Heart right ventricle (tissue), 16 donors: ENCODE data around the gene ELMO1. TPM values are rescaled to one million over a fixed set of nuclear protein-coding genes. Genes with fewer than 3 reads are reported as not detected.
"Not testable (repeated sequence)": the region's sequence is repeated elsewhere in the genome, so short reads cannot be mapped to it uniquely, and the experiment has no call there.

Source experiments
- ATAC-seq, 8 donors: fragments of 200-7000 bp; cut with Tn5 transposase; one replicate each; pipeline ENCODE4 v1.9.1; 2020; ENCODE audit warnings: mild to moderate bottlenecking in 8 of 8, moderate library complexity in 8 of 8, moderate number of reproducible peaks in 1 of 8
- DNase-seq, 2 donors: peaks; one replicate each; pipeline ENCODE4 v3.0.0-alpha.2; 2020
- H3K27ac ChIP-seq, 10 donors: fragments of 200-600 bp; sonication (generic) in 2 of 10; one replicate each; pipeline versions ENCODE4 v1.5.0 to v1.8.0; 2020 to 2022; ENCODE audit warnings: mild to moderate bottlenecking in 3 of 10
- H3K27me3 ChIP-seq, 7 donors: fragments of 200-600 bp; one replicate each; pipeline ENCODE4 v1.8.0; 2021 to 2022; ENCODE audit warnings: mild to moderate bottlenecking in 2 of 7
- H3K36me3 ChIP-seq, 9 donors: fragments of 200-600 bp; sonication (generic) in 1 of 9; one replicate each; pipeline versions ENCODE4 v1.5.0 to v1.8.0; 2020 to 2022; ENCODE audit warnings: mild to moderate bottlenecking in 2 of 9
- H3K4me1 ChIP-seq, 9 donors: fragments of 200-600 bp; sonication (generic) in 1 of 9; one replicate each; pipeline versions ENCODE4 v1.5.0 to v1.8.0; 2020 to 2022; ENCODE audit warnings: mild to moderate bottlenecking in 4 of 9
- H3K4me3 ChIP-seq, 10 donors: fragments of 200-600 bp; sonication (generic) in 2 of 10; one replicate each; pipeline versions ENCODE4 v1.5.0 to v1.8.0; 2020 to 2022; ENCODE audit warnings: mild to moderate bottlenecking in 7 of 10, moderate library complexity in 2 of 10
- H3K9me3 ChIP-seq, 11 donors: fragments of 200-600 bp in 10 of 11; sonication (generic) in 2 of 11; one replicate each; pipeline versions ENCODE4 v1.5.0 to v1.8.0; 2013 to 2022; ENCODE audit warnings: mild to moderate bottlenecking in 2 of 11, control low read depth in 1 of 11, moderate library complexity in 1 of 11
- WGBS, 2 donors: extraction: QIAGEN DNeasy Blood & Tissue Kit; methylation state at CpG; one replicate each; pipeline ENCODE4 v1.1.7; 2013; ENCODE audit warnings: inconsistent platforms in 1 of 2; 5-methylcytosine and 5-hydroxymethylcytosine counted together
- intact Hi-C, 10 donors: fragments of 100-400 bp; cut with DNase I; formaldehyde crosslinking; loops; one replicate each; pipeline versions ENCODE4 v1.11.1 to v1.14.2; 2022
- polyA plus RNA-seq, 2 donors: library from polyadenylated mRNA; stranded (reverse); fragments of 200-250 nt; gene quantifications; one replicate each; pipeline ENCODE4 v1.2.3, GENCODE V29; 2013
- total RNA-seq, 10 donors: library from RNA; stranded (reverse); fragmentation: NEBNext Ultra II Directional in 3 of 10; extraction: Animal tissue kit (Norgen Biotek cat#: 25700) in 3 of 10; gene quantifications; one replicate each; pipeline versions ENCODE4 v1.2.1 to v1.2.4, GENCODE V29; 2021 to 2023
- TF ChIP-seq, protein P1 (sequence below), 9 donors: fragments of 200-600 bp; sonication (generic) in 2 of 9; IDR thresholded peaks; one replicate each; pipeline versions ENCODE4 v1.5.0 to v1.8.0; 2021 to 2022; ENCODE audit warnings: antibody characterized with exemption in 9 of 9, mild to moderate bottlenecking in 5 of 9, moderate library complexity in 1 of 9
- donor health status: Arrhythmogenic right ventricular cardiomyopathy.
- donor health status: ischemic (EF 13 %, LVEDD 7.1; RV severe dilation, severe dysfunction).
- donor health status: healthy with polysubstance abuse.
- donor health status: DM: no; HTN: yes; CAD: no.
- donor health status: DM: no; HTN: no; CAD: no.
- donor health status: ischemic (EF 25% LVEDD 6.9; RV normal size, moderate dysfunction).
- donor health status: ischemic (EF 25% LVEDD 5.7; RV mildly dilated, moderate dysfunction).
- donor health status: healthy.
- donor health status: DM: yes; HTN: yes; CAD: no.
- donor health status: Ischemic cardiomyopathy.
- donor health status: ischemic (EF 35%, LVEDD 5.7; RV mildly dilated, moderate dysfunction).
- donor health status: nonischemic (EF 11% LVEDD 7.7; RV severe dilation, severe dysfunction).
- donor health status: DM: yes; HTN: yes; CAD: no.
- donor health status: PGD.
- donor health status: ischemic (EF 29% LVEDD 5.4; RV normal size, mild dysfunction).
- donor health status: nonischemic (EF 23%, LVEDD 6.1; RV moderate dilation, normal function).

Gene ELMO1
- total and polyA plus RNA-seq, 12 donors = 8.5 to 18.0 (median 13.9) TPM

DNA sequence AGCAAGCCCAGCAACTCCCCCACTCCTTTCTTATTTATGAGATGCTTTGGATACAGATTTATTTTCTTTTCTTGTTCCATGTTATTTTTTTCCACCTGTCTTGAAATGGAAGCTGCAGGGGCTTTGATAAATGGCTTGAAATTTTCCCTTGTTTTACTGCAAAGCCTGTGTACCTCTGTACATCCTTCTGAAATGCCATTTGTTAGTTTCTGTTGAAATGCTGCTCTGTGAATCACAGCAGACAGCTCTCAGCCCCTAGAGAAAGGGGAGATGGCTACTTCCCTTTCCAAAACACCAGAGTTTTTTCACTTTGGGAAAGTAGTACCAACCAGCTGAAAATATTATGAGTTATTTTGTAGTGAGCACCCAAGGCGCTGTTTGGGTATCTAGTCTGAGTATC is 304.2 kb downstream of the ELMO1 start:
- intact Hi-C loops = no loop called here
- Histone ChIP-seq H3K36me3 (no peaks in the 10 kb centered on the region), H3K9me3 (peaks cover 0 to 21% (median 13%) of the 10 kb centered on the region in 11 donors), H3K27ac (no peak overlapping the region), H3K27me3 (no peaks in the 10 kb centered on the region), H3K4me1 (peaks cover 0 to 7% (median under 1%) of the 10 kb centered on the region in 9 donors), H3K4me3 (no peak overlapping the region)
- WGBS, 2 donors = 98 to 100% methylated on average over 1 of the region's 1 CpG
- DNase-seq = no peak
- no peak for ATAC-seq
- TF ChIP-seq, protein P1, sequence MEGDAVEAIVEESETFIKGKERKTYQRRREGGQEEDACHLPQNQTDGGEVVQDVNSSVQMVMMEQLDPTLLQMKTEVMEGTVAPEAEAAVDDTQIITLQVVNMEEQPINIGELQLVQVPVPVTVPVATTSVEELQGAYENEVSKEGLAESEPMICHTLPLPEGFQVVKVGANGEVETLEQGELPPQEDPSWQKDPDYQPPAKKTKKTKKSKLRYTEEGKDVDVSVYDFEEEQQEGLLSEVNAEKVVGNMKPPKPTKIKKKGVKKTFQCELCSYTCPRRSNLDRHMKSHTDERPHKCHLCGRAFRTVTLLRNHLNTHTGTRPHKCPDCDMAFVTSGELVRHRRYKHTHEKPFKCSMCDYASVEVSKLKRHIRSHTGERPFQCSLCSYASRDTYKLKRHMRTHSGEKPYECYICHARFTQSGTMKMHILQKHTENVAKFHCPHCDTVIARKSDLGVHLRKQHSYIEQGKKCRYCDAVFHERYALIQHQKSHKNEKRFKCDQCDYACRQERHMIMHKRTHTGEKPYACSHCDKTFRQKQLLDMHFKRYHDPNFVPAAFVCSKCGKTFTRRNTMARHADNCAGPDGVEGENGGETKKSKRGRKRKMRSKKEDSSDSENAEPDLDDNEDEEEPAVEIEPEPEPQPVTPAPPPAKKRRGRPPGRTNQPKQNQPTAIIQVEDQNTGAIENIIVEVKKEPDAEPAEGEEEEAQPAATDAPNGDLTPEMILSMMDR (IDR thresholded peaks at IDR 0.05) = no peak

DNA sequence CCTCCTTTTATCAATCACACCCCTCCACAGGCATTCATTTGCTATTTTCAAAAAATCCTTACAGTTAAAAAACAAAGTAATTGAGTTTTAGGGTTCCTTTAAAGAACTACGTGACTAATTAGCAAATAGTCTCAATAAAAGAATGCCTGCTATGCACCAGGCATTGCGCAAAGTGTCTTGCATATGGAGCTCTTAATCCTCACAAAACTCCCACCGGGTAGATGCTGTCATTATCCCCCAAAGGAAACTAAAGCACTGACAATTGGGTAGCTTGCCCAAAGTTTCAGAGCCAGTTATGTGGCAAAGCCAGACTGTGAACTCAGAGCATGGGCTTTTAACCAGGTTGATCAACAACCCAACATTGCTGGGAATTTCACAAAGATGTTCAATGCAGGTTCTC is 305.7 kb downstream of the ELMO1 start:
- no peak overlapping the region for H3K4me3 ChIP-seq
- TF ChIP-seq, protein P1 (IDR thresholded peaks at IDR 0.05) = no peak
- ATAC-seq = no peak
- intact Hi-C loops = no loop called here
- 85 to 87% methylated on average over 3 of the region's 3 CpGs for WGBS, 2 donors
- peaks cover 0 to 34% (median 15%) of the 10 kb centered on the region in 11 donors for H3K9me3 ChIP-seq
- no peaks in the 10 kb centered on the region for H3K27me3 ChIP-seq
- no peaks in the 10 kb centered on the region for H3K4me1 ChIP-seq
- no peak overlapping the region for H3K27ac ChIP-seq
- no peaks in the 10 kb centered on the region for H3K36me3 ChIP-seq
- DNase-seq = no peak

DNA sequence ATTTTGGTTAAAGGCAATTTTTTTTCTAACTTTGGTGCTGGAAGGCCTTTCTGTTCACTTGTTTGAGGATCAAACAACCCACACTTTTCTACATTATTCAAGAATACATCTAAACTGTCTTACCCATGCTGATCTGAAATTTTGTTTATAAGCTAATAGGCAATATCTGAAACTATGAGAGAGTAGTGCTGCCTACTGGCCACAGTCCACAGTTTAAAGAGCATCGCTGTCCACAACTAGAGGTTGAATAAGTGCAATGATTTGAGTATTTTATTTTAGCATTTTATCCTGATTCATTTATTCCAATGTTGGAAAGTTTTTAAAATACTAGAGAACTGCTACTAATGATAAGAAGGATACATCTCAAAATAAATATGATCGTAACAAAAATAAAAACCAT is 306.9 kb downstream of the ELMO1 start:
- H3K4me1 ChIP-seq = no peaks in the 10 kb centered on the region
- H3K27ac ChIP-seq = no peak overlapping the region
- ATAC-seq = no peak
- no peaks in the 10 kb centered on the region for H3K27me3 ChIP-seq
- no peak overlapping the region for H3K4me3 ChIP-seq
- H3K36me3 ChIP-seq = no peaks in the 10 kb centered on the region
- H3K9me3 ChIP-seq = peaks cover 0 to 45% (median 16%) of the 10 kb centered on the region in 11 donors
- 96 to 98% methylated on average over 2 of the region's 2 CpGs for WGBS, 2 donors
- TF ChIP-seq, protein P1 (IDR thresholded peaks at IDR 0.05) = peak in 4 of 9 donors; percentile 5 to 36 (median 13)
- DNase-seq = no peak
- intact Hi-C loops = no loop called here

DNA sequence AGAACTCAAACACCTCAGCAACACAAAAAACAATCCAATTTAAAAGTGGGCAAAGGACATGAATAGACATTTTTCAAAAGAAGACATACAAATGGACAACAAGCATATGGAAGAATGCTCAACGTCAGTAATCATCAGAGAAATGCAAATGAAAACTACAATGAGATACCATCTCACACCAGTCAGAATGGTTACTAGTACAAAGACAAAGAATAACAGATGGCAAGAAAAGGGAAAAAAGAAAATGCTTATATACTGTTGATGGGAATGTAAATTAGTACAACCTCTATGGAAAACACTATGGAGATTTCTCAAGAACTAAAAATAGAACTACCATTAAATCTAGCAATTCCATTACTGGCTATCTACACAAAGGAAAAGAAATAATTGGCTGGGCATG is 314.8 kb downstream of the ELMO1 start:
- H3K4me1 ChIP-seq, H3K4me3 ChIP-seq, H3K27me3 ChIP-seq, ATAC-seq, H3K27ac ChIP-seq, intact Hi-C loops, DNase-seq: not testable (repeated sequence)
- 90 to 94% methylated on average over 1 of the region's 1 CpG for whole genome bisulfite sequencing, 2 donors
- peaks cover 0 to 34% (median 4%) of the 10 kb centered on the region in 11 donors for H3K9me3 ChIP-seq
- H3K36me3 ChIP-seq = peaks cover 0 to 24% (median 0%) of the 10 kb centered on the region in 9 donors

DNA sequence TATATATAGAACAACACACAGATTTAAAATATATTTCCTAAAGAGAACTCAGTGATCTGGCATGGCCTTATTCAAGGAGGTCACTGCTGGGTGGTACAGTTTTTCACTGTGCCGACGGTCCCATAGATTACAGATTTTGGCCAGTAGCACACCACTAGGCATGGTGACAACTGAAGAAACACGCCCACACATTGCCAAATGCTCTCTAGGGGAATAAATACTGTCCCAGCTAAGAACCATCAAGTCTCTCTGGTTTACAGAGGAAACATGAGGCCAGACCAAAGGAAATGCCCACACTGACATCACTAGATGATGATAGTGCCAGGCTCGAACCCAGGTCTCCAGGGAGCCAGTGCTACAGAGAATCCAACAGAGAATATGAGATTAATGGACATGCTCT is 316.8 kb downstream of the ELMO1 start:
- peaks cover 0 to 17% (median under 1%) of the 10 kb centered on the region in 11 donors for H3K9me3 ChIP-seq
- DNase-seq (no peak), ATAC-seq (no peak)
- TF ChIP-seq, protein P1 (IDR thresholded peaks at IDR 0.05) = no peak
- H3K4me1 ChIP-seq = peaks cover 3 to 20% (median 13%) of the 10 kb centered on the region in 9 donors
- H3K27ac ChIP-seq = no peak overlapping the region
- no peaks in the 10 kb centered on the region for H3K27me3 ChIP-seq
- H3K36me3 ChIP-seq = peaks cover 0 to 24% (median 0%) of the 10 kb centered on the region in 9 donors
- 70 to 86% methylated on average over 4 of the region's 4 CpGs for WGBS, 2 donors
- no peak overlapping the region for H3K4me3 ChIP-seq
- intact Hi-C loops = no loop called here
